D341Med (cell line): Measurements from ENCODE around the gene TUBA3C.

Experiments used
- DNase-seq: peaks from one replicate; pipeline ENCODE4 v3.0.0; 2012; ENCODE audit warnings: low spot score

TUBA3C gene

GRCh38 chr13:19161308-19161707 is 20.3 kb downstream of the TUBA3C start:
- no peak for DNase-seq

- DNase-seq, result no peak
These were observed 21.7 kb downstream of the TUBA3C start for GRCh38 chr13:19159761-19160420.

DNA sequence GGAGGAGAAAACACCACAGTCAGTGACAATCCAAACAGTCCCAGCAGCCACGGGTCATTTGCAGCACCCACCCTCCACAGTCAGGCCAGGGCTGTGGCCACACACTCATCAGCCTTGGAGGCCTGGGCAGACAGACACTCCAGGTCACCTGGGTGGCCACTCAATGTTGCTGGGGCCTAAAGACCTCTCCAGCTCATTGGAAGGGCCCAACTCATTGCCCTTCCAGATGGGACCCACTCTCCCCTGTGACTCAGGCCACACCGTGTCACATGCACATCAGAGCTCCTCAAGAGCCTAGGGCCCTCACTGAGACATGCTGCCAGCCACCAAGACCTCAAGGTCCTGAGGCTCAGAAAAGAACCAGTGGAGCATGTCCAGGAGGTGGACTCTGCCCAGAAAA is 22.4 kb downstream of the TUBA3C start:
- no peak for DNase-seq

DNA sequence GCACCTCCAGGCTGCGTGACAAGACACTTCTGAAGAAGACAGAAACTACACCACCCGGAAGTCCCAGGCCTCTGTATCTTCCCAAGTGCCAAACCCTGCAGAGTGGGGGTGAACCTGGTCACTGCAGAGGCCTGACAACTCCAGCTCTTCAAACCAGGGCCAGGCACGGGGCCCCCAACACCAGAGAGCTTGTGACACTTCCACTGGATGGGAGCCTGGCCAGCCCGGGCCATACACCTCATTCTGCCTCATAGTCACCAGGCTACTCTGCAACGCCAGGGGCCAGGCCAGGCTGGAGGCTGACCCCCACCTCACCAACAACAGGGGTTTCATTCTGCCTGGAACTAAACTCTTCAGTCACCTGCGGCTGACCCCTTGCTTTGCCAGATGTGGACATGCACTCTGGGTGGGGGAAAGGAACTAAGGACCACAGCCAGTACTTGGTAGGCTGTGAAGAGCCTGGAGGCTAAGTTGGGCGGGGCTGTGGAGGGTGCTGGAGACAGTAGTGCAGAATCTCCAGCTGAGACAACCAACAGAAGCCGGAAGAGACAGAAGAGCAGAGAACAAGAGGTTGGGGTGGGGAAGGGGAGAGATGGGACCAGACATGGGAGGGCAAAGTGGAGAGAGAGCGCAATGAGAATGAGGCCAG is 23.0 kb downstream of the TUBA3C start:
- DNase-seq, result no peak

- no peak for DNase-seq
These were observed 23.6 kb downstream of the TUBA3C start for GRCh38 chr13:19158006-19158405.

GRCh38 chr13:19157461-19157860 is 24.2 kb downstream of the TUBA3C start:
- no peak for DNase-seq

DNA sequence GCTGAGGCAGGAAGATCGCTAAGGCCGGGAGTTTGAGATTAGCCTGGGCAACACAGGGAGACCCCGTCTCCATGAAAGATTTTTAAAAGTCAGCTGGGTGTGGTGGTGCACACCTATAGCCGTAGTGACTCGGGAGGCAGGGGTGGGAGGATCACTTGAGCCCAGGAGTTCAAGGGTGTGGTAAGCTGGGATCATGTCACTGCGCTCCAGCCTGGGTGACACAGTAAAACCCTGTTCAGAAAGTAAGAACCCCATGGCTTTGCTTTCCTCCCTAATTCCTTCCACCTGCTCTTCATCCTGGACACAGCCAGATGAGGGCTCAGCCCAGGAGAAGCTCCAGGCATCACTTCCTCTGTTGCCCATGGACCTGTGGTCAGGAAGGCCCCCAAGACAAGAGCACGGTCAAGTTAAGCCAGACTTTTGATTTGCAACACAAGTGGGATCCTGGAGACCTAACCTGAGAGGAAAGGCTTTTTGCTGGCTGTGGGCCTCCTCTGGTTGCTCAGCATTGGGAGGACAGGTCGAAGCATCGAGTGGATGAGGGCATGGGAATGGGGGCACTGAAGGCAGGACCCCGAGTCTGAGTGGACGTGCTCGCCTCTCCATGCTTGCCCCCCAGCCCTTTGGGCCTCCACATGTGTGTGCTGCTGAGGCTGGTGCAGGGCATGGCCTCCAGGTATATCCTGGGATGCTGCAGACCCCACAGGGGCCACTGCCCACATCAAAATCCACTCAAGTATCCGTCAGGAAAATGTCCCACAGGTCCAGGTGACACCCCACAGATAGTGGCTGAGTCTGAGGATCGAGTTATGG is 25.4 kb downstream of the TUBA3C start:
- no peak for DNase-seq

DNA sequence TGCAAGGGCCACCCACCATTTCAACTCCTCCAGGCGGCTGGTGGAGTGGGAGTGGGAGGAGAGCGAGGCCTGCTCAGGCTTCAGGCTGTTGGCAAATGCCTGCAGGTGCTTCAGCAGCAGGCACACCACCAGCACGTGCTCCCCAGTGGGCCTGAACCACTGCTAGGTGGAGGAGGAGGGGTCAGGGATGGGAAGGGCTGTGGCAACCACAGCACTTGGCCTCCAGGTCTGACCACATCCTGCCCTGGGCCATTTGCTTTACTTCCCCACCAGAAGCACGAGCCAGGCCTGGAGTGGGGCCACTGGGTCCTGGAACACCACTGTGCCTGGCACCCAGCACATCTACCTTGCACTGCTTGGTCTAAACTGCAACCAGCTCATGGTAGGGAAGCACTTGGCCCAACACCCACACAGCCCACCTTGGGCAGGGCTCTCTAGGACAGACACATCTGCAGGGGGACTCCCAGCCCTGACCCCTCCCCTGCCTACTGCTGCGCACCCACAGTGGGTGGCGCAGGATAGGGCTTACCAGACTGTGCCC is 26.2 kb downstream of the TUBA3C start:
- no peak for DNase-seq

GRCh38 chr13:19154843-19155242 is 26.8 kb downstream of the TUBA3C start:
- no peak for DNase-seq

DNA sequence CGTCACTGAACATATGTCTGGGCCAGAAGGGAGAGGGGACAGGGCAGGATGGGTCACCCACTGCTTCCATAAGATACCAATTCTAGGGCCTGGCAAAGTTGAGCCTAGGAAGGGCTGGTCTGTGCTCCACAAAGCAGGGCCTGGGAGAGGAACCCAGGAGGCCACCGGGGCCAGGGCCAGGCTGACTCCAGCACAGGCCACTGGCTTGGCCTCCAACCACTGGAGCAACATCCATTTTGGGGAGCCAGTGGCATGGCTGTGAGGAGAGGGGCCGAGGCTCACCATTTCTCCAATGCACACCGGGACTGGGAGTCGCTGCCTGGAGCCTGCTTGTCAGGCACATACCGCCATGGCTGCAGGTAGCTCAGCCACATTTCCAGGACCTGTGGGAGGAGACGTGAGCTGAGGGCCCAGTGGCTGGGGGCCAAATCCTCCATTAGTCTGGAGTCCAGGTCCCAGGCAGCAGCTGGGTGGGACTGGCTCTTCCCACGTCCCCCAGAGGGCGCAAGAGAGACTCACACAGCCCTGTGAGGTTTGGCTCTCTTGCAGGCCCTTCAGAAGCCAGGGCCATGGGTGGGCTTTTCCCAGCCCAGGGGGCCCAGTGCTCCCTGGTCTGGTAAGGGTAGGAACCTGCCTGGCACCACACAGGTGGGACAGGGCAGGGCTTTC is 27.7 kb downstream of the TUBA3C start:
- DNase-seq, result no peak

DNA sequence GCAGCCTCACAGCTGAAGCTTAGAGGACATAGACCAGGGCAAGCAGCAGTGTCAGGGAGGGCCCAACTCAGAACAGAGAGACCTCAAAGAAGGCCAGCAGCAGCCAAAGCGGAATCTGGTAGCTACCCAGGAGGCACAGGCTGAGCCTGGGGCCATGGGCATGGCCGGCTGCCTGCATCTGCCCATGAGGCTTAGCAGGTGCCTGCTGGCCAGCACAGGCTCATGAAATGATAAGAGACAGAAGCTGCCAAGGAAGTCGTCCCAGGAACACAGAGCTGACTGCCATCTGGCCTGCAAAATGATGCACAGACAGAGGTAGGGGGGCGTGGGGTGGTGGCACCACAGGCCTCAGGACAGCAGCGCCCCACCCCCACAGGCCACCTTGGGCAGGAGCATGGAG is 29.2 kb downstream of the TUBA3C start:
- DNase-seq, result no peak

DNA sequence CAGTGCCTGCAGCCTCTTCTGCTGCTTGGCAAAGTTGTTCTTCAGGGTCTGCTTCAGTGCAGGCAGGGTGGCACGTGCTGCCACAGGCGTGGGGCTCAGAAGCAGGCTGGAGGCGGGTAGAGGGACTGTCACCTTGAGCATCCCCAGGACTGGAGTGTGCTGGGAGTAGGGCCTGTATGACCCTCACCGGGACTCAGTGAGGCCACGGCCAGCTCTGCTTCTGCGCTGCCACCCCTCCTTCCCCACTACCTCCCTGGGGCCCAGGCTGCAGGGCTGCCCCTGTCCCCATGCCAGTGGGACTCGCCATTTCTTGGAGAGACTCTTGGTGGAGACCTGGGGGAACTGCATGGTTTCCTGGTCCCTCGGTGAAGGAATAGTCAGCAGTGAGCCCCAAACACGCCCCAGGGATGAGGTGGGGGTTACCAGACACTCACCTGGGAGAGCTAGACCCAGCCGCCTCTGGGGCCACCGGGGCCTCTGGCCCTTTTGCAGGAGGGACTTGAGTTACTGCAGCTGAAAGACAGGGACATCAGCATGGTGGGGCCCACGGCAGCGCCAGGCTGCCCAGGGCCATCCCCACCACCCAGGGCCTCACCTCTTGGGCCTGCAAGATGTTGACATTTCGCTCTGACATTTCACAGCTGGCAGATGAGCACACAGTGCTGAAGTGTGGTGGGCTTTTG is 29.9 kb downstream of the TUBA3C start:
- DNase-seq, result no peak

DNA sequence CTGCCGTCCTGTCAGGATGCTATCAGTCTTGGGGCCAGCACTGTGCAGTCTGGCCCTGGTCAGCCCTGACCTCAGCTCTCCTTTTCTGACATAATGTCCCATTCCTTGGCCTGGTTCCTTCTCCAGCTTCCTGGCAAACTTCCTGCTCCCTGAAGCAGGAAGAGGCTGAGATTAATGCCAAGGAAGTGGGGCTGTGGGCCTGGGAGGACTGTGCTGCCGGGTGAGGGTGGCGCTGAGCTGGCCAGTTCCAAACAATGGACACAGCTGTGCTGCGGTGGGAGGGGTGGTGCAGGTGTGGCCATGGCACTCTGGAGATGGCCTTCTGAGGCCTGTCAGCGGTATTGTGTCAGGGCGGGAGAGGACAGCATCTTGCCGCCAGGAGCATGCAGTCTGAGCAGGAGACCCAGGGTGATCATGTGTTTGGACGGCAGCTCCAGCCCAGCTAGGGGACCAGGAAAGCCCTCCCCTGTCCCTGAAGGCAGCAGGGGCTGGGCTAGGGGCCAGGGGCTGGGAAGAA is 30.9 kb downstream of the TUBA3C start:
- no peak for DNase-seq

- DNase-seq, result no peak
These were observed 31.4 kb downstream of the TUBA3C start for GRCh38 chr13:19150226-19150625.

- no peak for DNase-seq
These were observed 33.1 kb downstream of the TUBA3C start for GRCh38 chr13:19148561-19148960.
